Measurements from ENCODE around the gene IFRD2.
A peak's percentile ranks its signal among the peaks of the same experiment; 100 is the strongest.

The IFRD2 gene

GRCh38 chr3:50243543-50243895 lies 48.7 kb downstream of the IFRD2 start:
- H3K27ac ChIP-seq, result peak overlapping the region; percentile 100
- H3K27me3 ChIP-seq, result no peaks in the 10 kb centered on the region
- TF ChIP-seq CTCF (IDR thresholded peaks at IDR 0.05), result no peak
- peaks cover 100% of the 10 kb centered on the region in 2 experiments for H3K4me1 ChIP-seq (ENCODE audit: control insufficient read depth in 1 of 2, insufficient read depth in 1 of 2, low read depth in 1 of 2, low read length in 1 of 2)
- peak overlapping the region; percentile 99 to 100 for H3K4me3 ChIP-seq (ENCODE audit: low read depth in 1 of 2, low read length in 1 of 2)
- H3K9me3 ChIP-seq, result no peaks in the 10 kb centered on the region
- H3K36me3 ChIP-seq, result peaks cover 69% of the 10 kb centered on the region

- Histone ChIP-seq H3K9me3 (no peaks in the 10 kb centered on the region), H3K27me3 (no peaks in the 10 kb centered on the region), H3K27ac (peak overlapping the region; percentile 100), H3K4me3 (ENCODE audit: low read depth in 1 of 2, low read length in 1 of 2) (peak overlapping the region; percentile 99 to 100), H3K36me3 (peaks cover 64% of the 10 kb centered on the region), H3K4me1 (ENCODE audit: control insufficient read depth in 1 of 2, insufficient read depth in 1 of 2, low read depth in 1 of 2, low read length in 1 of 2) (peaks cover 100% of the 10 kb centered on the region in 2 experiments)
- TF ChIP-seq CTCF (IDR thresholded peaks at IDR 0.05), result peak; percentile 96
Measured at GRCh38 chr3:50242851-50243542, 49.2 kb downstream of the IFRD2 start.

- peak overlapping the region; percentile 99 to 100 for H3K4me3 ChIP-seq (ENCODE audit: low read depth in 1 of 2, low read length in 1 of 2)
- H3K9me3 ChIP-seq, result no peaks in the 10 kb centered on the region
- no peak for TF ChIP-seq CTCF (IDR thresholded peaks at IDR 0.05)
- H3K27ac ChIP-seq, result peak overlapping the region; percentile 100
- H3K36me3 ChIP-seq, result peaks cover 57% of the 10 kb centered on the region
- H3K4me1 ChIP-seq (ENCODE audit: control insufficient read depth in 1 of 2, insufficient read depth in 1 of 2, low read depth in 1 of 2, low read length in 1 of 2), result peaks cover 94 to 98% of the 10 kb centered on the region in 2 experiments
- no peaks in the 10 kb centered on the region for H3K27me3 ChIP-seq
Measured at GRCh38 chr3:50242381-50242770, 49.9 kb downstream of the IFRD2 start.

GRCh38 chr3:50241713-50242380 lies 50.4 kb downstream of the IFRD2 start:
- TF ChIP-seq CTCF (IDR thresholded peaks at IDR 0.05), result no peak
- no peaks in the 10 kb centered on the region for H3K9me3 ChIP-seq
- H3K27ac ChIP-seq, result peak overlapping the region; percentile 100
- H3K27me3 ChIP-seq, result no peaks in the 10 kb centered on the region
- peaks cover 89 to 92% of the 10 kb centered on the region in 2 experiments for H3K4me1 ChIP-seq (ENCODE audit: control insufficient read depth in 1 of 2, insufficient read depth in 1 of 2, low read depth in 1 of 2, low read length in 1 of 2)
- peak overlapping the region; percentile 99 to 100 for H3K4me3 ChIP-seq (ENCODE audit: low read depth in 1 of 2, low read length in 1 of 2)
- peaks cover 52% of the 10 kb centered on the region for H3K36me3 ChIP-seq

- Histone ChIP-seq H3K9me3 (no peaks in the 10 kb centered on the region), H3K27ac (peak overlapping the region; percentile 100), H3K27me3 (no peaks in the 10 kb centered on the region), H3K36me3 (peaks cover 47% of the 10 kb centered on the region), H3K4me3 (ENCODE audit: low read depth in 1 of 2, low read length in 1 of 2) (peak overlapping the region; percentile 99 to 100), H3K4me1 (ENCODE audit: control insufficient read depth in 1 of 2, insufficient read depth in 1 of 2, low read depth in 1 of 2, low read length in 1 of 2) (peaks cover 82 to 86% of the 10 kb centered on the region in 2 experiments)
- TF ChIP-seq CTCF (IDR thresholded peaks at IDR 0.05), result no peak
Measured at GRCh38 chr3:50241163-50241562, 51.1 kb downstream of the IFRD2 start.
